Mammary microvascular endothelial cell (primary cell): ENCODE results near the gene NAXD. TPM values are rescaled to one million over a fixed set of nuclear protein-coding genes. Genes with fewer than 3 reads are reported as not detected.

Experiments used
- total RNA-seq: library from RNA; depleted of rRNA; stranded (reverse); fragments of >200 nt; gene quantifications from 2 replicates; pipeline ENCODE4 v1.2.3, GENCODE V29; 2015

NAXD gene
- 13.6 and 14.3 TPM in 2 replicates for total RNA-seq

DNA sequence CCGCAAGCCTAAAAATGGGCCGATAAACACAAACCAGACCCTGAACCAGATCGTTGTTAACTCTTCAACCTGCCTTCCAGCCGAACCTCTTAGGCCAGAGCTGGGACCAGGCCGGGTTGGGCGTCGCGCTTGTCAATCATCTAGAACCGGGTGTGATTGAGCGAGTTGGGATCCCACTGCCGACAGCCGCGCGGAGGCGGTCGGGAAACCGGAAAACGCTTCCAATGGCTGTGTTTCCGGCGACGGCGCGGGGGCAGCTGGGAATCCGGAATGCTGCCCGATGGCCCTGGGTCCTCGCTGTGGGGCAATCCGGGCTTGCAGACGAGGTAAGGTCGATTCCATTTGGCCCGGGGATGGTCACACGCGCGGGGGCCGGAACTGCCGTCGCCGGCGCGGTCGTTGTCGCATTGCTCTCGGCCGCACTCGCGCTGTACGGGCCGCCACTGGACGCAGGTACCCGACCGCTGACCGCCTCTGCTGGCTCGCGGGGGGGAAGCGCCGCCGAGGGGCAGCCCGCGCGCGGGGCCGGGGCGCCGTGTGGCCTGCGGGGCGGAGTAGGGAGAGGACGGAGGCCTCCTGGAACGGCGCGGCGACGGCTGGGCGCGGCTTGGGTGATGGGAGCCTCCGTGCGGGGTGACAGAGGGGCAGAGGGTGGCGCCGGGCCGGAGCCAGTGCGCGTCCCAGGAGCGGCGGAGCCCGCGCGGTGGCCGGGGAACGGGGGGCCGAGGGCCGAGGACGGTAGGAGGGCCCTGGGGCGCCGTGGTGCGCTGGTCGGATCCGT is at the start of gene NAXD:
TSS of gene NAXD (plus strand) at position 224 of the 781 bp plus-strand sequence. CDS start at position 281, 57 bp downstream.

Other genes with a start within 250 kb of the NAXD start
- 9.1 and 11.1 TPM in 2 replicates for gene RAB20, start 53.8 kb upstream of the NAXD start, total RNA-seq
- 38.4 and 51.6 TPM in 2 replicates for gene CARS2, start 90.6 kb downstream of the NAXD start, total RNA-seq
- 8.7 and 15.4 TPM in 2 replicates for gene ING1, start 98.2 kb downstream of the NAXD start, total RNA-seq